Fibroblast of lung (primary cell): ENCODE measurements around the gene SLC47A1. TPM values are rescaled to one million over a fixed set of nuclear protein-coding genes. Genes with fewer than 3 reads are reported as not detected.

Experiments used
- DNase-seq, 2 donors: peaks; one replicate each; pipeline versions ENCODE4 v3.0.0 to v3.0.0-alpha.2; 2010; ENCODE audit warnings: low read depth in 2 of 2
- H2AFZ ChIP-seq: 2 replicates; pipeline ENCODE4 v1.5.1; 2012; ENCODE audit warnings: low read length, control low read depth, inconsistent platforms
- H3K27ac ChIP-seq: 2 replicates; pipeline ENCODE4 v1.5.1; 2011; ENCODE audit warnings: low read length, control low read depth; ENCODE audit not compliant: insufficient read depth
- H3K27me3 ChIP-seq: 2 replicates; pipeline ENCODE4 v1.5.1; 2011; ENCODE audit warnings: mild to moderate bottlenecking, low read length; ENCODE audit not compliant: control insufficient read depth, insufficient read depth
- H3K36me3 ChIP-seq: 2 replicates; pipeline ENCODE4 v1.5.1; 2011; ENCODE audit warnings: low read length; ENCODE audit not compliant: control insufficient read depth, insufficient read depth
- H3K4me1 ChIP-seq: 2 replicates; pipeline ENCODE4 v1.5.1; 2011; ENCODE audit warnings: low read length; ENCODE audit not compliant: control insufficient read depth, insufficient read depth; ENCODE audit errors: extremely low read depth
- H3K4me2 ChIP-seq: 2 replicates; pipeline ENCODE4 v1.5.1; 2011; ENCODE audit warnings: low read length, control low read depth; ENCODE audit not compliant: insufficient read depth; ENCODE audit errors: extremely low read depth
- H3K4me3 ChIP-seq, 4 experiments: fragments of 200-600 bp in 1 of 4; sonication (generic) in 1 of 4; replicated peaks in 1 of 4; 2 replicates each; pipeline ENCODE4 v1.5.1; 2011 to 2016; ENCODE audit warnings: low read length in 4 of 4, low read depth in 3 of 4, mild to moderate bottlenecking in 3 of 4, control low read depth in 2 of 4, inconsistent platforms in 1 of 4, mixed read lengths in 1 of 4; ENCODE audit not compliant: insufficient read depth in 1 of 4; ENCODE audit errors: control extremely low read depth in 1 of 4
- H3K79me2 ChIP-seq: 2 replicates; pipeline ENCODE4 v1.5.1; 2012; ENCODE audit warnings: mild to moderate bottlenecking, low read length, inconsistent platforms; ENCODE audit not compliant: control insufficient read depth, insufficient read depth
- H3K9ac ChIP-seq: 2 replicates; pipeline ENCODE4 v1.5.1; 2011; ENCODE audit warnings: mild to moderate bottlenecking, low read length, control low read depth; ENCODE audit not compliant: insufficient read depth
- H3K9me3 ChIP-seq: 2 replicates; pipeline ENCODE4 v1.5.1; 2012; ENCODE audit warnings: low read depth, low read length; ENCODE audit not compliant: control insufficient read depth, insufficient read depth
- H4K20me1 ChIP-seq: 2 replicates; pipeline ENCODE4 v1.5.1; 2011; ENCODE audit warnings: low read length; ENCODE audit not compliant: control insufficient read depth, insufficient read depth; ENCODE audit errors: extremely low read depth
- EZH2 ChIP-seq: IDR thresholded peaks from 2 replicates; pipeline ENCODE4 v1.5.1; 2012; ENCODE audit warnings: low read length, control low read depth, mild to moderate bottlenecking; ENCODE audit errors: missing control alignments
- polyA plus RNA-seq, 2 donors: library from polyadenylated mRNA; depleted of rRNA in 1 of 2; stranded (reverse) in 1 of 2; unstranded in 1 of 2; fragments of >200 nt; gene quantifications; 2 replicates each; pipeline ENCODE4 v1.2.1, GENCODE V29; 2011 to 2012; ENCODE audit warnings: missing spikeins in 1 of 2
- total RNA-seq: library from RNA; depleted of rRNA; stranded (reverse); fragments of >200 nt; gene quantifications from 2 replicates; pipeline ENCODE4 v1.2.1, GENCODE V29; 2014
- TF ChIP-seq, protein P1 (sequence below), 2 donors: IDR thresholded peaks in 1 of 2; conservative IDR thresholded peaks in 1 of 2; 1 replicate in 1 of 2; 2 replicates in 1 of 2; pipeline ENCODE4 v1.5.1; 2011 to 2012; ENCODE audit warnings: low read length in 2 of 2, control low read depth in 1 of 2, inconsistent platforms in 1 of 2, low read depth in 1 of 2, mild to moderate bottlenecking in 1 of 2

Gene SLC47A1
- total and polyA plus RNA-seq, 2 donors (not counting 1 experiment from before 2014, with no cell fraction given): 0.12 to 0.66 TPM

DNA sequence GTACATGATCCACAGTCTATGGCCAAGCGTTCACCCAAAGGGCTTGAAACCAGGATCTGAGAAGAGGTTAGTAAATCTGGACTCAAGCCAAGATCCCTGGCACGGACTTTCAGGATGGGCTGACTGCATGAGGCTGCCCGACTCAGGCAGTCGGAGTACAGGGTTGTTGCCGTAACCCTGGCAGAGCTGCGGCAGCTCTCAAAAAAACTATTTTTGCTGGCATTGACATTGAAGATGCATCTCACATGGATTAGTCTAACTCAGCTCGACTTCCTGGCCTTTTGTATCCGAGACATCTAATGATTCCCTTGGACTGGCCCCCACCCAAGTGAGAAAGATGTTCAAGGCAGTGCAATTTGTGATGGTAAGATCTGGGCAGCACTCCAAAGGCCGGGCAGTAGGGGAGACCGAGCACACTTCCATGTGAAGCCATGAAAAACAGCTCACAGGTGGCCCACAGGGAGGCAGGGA, 6.2 kb downstream of the SLC47A1 start:
- H3K27ac ChIP-seq: no peak overlapping the region
- no peak overlapping the region for H3K4me3 ChIP-seq
- H3K36me3 ChIP-seq: no peaks in the 10 kb centered on the region
- no peak for DNase-seq
- no peaks in the 10 kb centered on the region for H3K4me1 ChIP-seq
- H4K20me1 ChIP-seq: no peaks in the 10 kb centered on the region
- peaks cover under 1% of the 10 kb centered on the region for H3K27me3 ChIP-seq
- no peak overlapping the region for H3K9ac ChIP-seq
- H3K9me3 ChIP-seq: no peaks in the 10 kb centered on the region
- H3K4me2 ChIP-seq: no peak overlapping the region
- no peaks in the 10 kb centered on the region for H3K79me2 ChIP-seq
- TF ChIP-seq, protein P1, sequence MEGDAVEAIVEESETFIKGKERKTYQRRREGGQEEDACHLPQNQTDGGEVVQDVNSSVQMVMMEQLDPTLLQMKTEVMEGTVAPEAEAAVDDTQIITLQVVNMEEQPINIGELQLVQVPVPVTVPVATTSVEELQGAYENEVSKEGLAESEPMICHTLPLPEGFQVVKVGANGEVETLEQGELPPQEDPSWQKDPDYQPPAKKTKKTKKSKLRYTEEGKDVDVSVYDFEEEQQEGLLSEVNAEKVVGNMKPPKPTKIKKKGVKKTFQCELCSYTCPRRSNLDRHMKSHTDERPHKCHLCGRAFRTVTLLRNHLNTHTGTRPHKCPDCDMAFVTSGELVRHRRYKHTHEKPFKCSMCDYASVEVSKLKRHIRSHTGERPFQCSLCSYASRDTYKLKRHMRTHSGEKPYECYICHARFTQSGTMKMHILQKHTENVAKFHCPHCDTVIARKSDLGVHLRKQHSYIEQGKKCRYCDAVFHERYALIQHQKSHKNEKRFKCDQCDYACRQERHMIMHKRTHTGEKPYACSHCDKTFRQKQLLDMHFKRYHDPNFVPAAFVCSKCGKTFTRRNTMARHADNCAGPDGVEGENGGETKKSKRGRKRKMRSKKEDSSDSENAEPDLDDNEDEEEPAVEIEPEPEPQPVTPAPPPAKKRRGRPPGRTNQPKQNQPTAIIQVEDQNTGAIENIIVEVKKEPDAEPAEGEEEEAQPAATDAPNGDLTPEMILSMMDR (conservative IDR thresholded peaks at IDR 0.05 in 1 of 2, IDR thresholded peaks at IDR 0.05 in 1 of 2; ENCODE audit: low read depth in 1 of 2, low read length in 2 of 2): no peak
- no peak for TF ChIP-seq EZH2
- H2AFZ ChIP-seq: no peak overlapping the region

DNA sequence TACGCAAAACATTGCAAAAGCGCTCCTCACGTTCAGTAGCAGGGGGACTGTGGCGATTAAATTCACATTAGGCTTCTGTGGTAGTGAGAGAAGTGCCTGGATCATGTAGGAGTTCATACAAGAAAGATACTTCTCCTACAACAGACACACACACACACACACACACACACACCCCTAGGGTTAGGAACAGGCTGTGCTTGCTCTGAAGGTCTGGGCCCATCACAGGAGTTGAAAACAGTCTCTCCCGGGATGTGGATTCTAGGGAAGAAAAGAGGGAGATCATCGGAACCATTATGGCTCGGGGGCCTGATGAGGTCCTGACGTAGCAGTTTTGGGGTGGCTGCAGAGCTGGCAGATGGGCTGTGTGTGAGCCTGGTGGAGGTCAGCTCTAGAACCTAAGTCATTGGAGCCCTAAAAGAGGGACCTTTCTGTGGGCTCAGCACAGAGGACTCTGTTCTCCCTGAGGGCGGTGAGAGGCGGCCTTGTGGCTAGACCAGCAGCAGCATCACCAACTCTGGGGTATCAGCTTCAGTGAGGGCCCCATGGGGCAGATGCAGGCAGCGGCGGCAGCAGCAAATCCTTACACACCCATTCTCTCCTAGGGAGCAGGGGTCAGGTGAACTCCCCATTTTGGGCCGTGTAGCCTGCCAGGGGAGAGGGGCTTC, 7.2 kb downstream of the SLC47A1 start:
- Histone ChIP-seq H3K4me3 (no peak overlapping the region), H3K79me2 (no peaks in the 10 kb centered on the region), H3K4me1 (no peaks in the 10 kb centered on the region), H3K27me3 (no peaks in the 10 kb centered on the region), H3K4me2 (no peak overlapping the region), H3K9ac (no peak overlapping the region), H4K20me1 (no peaks in the 10 kb centered on the region), H3K27ac (no peak overlapping the region), H3K9me3 (no peaks in the 10 kb centered on the region), H3K36me3 (no peaks in the 10 kb centered on the region), H2AFZ (no peak overlapping the region)
- no peak for DNase-seq
- TF ChIP-seq, protein P1 (conservative IDR thresholded peaks at IDR 0.05 in 1 of 2, IDR thresholded peaks at IDR 0.05 in 1 of 2; ENCODE audit: low read depth in 1 of 2, low read length in 2 of 2): no peak
- no peak for TF ChIP-seq EZH2

DNA sequence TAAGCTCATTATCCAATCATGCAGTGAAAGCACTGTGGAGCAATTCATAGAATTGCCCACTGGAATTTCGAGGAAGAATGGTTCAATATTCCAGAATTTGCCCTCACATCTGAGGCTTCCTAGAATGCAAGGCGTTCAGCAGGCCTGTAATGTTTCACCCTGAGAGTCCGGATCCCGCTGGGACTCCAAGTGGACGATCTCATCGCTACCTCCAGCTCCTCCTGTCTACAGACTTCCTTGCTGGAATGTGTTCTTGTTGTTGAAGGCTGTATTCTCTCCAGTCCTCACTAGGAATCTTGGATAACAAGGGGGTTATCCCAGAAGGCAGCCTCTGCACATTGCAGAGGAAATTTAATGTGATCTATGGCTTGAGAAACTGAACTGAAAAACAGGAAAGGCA, 7.8 kb downstream of the SLC47A1 start:
- no peak overlapping the region for H2AFZ ChIP-seq
- H3K27me3 ChIP-seq: no peaks in the 10 kb centered on the region
- H3K79me2 ChIP-seq: no peaks in the 10 kb centered on the region
- no peaks in the 10 kb centered on the region for H3K9me3 ChIP-seq
- H3K4me3 ChIP-seq: no peak overlapping the region
- no peak overlapping the region for H3K27ac ChIP-seq
- H3K4me1 ChIP-seq: no peaks in the 10 kb centered on the region
- no peak for TF ChIP-seq EZH2
- TF ChIP-seq, protein P1 (conservative IDR thresholded peaks at IDR 0.05 in 1 of 2, IDR thresholded peaks at IDR 0.05 in 1 of 2; ENCODE audit: low read depth in 1 of 2, low read length in 2 of 2): no peak
- DNase-seq: no peak
- H3K36me3 ChIP-seq: no peaks in the 10 kb centered on the region
- H3K9ac ChIP-seq: no peak overlapping the region
- no peak overlapping the region for H3K4me2 ChIP-seq
- no peaks in the 10 kb centered on the region for H4K20me1 ChIP-seq
